HG03460 (cell line): ENCODE data around the gene SLC6A19.

Experiments used
- ATAC-seq: cut with Tn5 transposase; IDR thresholded peaks from one replicate; pipeline ENCODE4 v1.9.1; 2021; ENCODE audit not compliant: unreplicated experiment

SLC6A19 gene

GRCh38 chr5:1208221-1208742 is 6.9 kb downstream of the SLC6A19 start:
- no peak for ATAC-seq

DNA sequence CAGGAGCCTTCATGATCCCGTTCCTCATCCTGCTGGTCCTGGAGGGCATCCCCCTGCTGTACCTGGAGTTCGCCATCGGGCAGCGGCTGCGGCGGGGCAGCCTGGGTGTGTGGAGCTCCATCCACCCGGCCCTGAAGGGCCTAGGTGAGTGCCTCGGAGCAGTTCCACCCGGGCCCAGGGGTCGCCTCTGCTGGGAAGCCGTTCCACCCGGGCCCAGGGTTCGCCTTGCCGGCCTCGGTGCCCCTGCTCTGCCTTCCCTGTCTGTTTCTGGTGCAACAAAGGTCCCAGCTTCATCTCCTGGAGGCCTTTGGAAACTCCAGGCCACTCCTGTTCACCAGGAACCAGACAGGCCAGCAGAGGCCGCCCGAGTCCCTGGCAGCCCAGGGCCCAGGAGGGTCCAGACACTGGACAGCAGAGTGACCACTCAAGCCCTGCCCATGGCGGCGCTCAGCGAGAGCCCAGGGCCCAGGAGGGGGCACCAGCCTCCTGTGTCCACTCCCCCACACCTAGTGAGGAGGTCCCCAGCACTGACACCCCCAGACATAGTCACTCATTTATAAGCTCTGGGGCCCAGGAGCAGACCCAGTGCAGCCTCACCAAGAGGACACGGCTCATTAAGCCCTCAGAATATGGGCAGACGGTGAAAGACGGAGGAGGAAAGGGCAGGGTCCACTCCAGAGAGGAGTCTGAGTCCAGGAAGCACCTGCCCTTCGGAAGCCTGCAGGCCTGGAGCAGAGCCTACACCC is 7.5 kb downstream of the SLC6A19 start:
- ATAC-seq, result no peak

- no peak for ATAC-seq
Measured at GRCh38 chr5:1209489-1209852, 8.1 kb downstream of the SLC6A19 start.

DNA sequence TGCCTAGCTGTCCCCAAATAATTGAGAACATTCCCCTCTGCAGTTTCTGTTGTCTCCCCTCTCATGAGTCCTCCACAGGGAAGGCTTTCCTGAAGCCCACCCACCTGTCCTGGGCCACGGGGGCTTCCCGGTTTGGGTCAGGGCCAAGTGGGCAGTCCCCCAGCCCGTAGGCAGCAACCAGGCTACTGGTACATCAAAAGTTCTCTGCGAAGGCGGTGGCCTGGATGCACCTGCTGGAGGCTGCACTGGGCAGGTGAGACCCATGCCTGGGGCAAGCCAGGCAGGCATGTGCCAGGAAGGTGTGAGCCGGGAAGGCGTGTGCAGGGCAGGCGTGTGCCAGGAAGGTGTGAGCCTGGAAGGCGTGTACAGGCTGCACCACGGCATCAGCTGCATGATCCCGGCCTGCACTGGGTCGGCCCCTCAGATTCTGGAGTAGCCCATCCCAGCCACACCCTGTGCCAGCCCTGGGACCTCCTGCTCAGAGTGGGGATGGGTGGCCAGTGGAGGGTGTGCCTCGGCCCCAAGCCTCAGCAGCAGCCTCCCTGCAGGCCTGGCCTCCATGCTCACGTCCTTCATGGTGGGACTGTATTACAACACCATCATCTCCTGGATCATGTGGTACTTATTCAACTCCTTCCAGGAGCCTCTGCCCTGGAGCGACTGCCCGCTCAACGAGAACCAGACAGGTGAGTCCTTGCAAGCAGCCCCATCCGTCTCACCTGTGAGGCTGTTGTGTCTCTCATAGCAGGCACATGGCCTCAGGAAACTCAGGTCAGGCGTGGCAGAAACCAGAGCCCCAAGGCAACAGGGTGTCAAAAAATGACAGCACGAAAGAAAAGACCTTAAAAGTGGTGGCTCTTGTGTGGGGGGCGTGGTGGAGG is 8.7 kb downstream of the SLC6A19 start:
- ATAC-seq, result no peak

- no peak for ATAC-seq
Measured at GRCh38 chr5:1210832-1211251, 9.4 kb downstream of the SLC6A19 start.

GRCh38 chr5:1211701-1212100 is 10.3 kb downstream of the SLC6A19 start:
- no peak for ATAC-seq

DNA sequence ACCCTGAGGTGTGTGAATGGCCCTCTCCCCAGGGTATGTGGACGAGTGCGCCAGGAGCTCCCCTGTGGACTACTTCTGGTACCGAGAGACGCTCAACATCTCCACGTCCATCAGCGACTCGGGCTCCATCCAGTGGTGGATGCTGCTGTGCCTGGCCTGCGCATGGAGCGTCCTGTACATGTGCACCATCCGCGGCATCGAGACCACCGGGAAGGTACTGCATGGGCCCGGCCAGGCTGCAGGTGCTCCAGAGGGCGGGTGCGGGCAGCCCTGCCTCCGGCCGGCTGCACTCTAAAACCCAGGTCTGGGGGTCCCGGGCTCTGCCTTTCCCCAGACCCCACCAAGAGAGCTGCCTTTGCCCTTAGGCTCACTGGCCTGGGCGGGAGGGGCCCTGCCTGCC is 10.9 kb downstream of the SLC6A19 start:
- no peak for ATAC-seq

GRCh38 chr5:1212881-1213280 is 11.5 kb downstream of the SLC6A19 start:
- ATAC-seq, result no peak

GRCh38 chr5:1213508-1214162 is 12.2 kb downstream of the SLC6A19 start:
- no peak for ATAC-seq

DNA sequence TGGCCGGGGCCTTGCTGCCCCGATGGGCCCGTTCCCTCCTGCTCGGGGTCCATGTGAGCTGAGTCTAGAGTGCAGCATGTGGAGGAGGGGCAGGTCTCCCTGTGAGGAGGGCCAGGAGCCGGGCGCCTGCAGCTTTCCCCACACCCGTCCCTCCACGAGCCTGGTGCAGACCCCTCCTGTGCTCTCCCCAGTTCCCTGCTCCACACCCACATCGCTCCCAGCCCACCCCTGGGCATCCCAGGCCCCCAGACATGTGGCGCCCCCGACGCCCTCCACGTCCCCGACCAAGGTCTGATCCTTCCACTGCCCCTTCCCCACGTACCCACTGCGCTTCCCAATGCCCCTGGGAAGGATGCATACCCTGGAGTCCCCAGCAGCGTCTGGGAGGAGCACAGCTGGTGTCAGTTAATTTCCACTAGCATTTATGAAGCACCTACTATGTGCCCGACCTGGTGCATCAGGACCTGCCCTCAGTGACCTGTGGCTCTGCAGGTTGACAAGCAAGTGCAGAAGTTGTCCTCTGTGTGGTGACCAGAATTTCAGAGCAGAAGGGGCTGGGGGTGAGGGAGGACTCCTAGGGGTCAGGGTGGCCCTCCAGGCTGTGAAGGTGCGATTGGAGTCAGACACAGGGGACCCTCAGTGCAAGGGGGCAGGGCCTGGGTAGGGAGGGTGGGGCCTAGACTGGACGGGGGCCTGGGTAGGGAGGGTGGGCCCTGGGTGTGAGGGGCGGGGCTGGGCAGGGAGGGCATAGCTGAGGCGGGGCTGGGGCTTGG is 13.0 kb downstream of the SLC6A19 start:
- no peak for ATAC-seq

DNA sequence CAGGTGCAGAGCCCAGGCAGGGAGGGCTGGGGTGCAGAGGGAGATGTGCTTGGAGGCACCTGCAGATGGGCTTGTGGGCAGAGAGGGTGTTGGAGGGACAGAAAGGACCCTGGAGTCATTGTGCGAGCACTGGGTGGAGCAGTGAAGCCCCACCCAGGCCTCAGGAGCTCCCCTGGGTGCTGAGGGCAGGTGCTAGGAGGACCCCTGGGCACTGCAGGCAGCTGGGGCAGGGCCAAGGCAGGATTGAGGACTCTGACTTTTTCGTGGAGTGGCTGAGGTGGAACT is 13.5 kb downstream of the SLC6A19 start:
- ATAC-seq, result no peak

GRCh38 chr5:1215320-1216096 is 14.1 kb downstream of the SLC6A19 start:
- no peak for ATAC-seq

DNA sequence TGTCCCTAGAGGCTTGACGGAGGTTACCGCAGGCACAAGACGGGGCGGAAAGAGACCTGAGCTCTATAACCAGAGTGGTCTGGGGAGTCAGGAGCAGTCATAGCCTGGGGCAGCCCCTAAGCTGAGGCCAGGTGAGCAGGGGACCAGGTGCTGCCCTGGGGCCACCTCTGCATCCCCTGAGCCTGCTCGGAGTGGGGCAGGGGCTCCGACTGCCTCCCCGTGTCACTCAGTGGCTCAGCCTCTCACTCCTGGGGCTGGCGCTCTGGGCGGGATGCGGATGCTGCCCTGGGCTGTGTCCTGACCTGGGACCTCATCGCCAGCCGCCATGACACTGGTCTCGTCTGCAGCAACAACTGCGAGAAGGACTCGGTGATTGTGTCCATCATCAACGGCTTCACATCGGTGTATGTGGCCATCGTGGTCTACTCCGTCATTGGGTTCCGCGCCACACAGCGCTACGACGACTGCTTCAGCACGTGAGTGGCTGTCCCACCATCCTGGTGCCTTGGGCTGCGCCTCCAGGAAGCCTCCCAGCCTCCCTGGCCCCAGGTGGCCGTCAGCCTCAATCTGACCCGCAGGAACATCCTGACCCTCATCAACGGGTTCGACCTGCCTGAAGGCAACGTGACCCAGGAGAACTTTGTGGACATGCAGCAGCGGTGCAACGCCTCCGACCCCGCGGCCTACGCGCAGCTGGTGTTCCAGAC is 15.0 kb downstream of the SLC6A19 start:
- no peak for ATAC-seq

DNA sequence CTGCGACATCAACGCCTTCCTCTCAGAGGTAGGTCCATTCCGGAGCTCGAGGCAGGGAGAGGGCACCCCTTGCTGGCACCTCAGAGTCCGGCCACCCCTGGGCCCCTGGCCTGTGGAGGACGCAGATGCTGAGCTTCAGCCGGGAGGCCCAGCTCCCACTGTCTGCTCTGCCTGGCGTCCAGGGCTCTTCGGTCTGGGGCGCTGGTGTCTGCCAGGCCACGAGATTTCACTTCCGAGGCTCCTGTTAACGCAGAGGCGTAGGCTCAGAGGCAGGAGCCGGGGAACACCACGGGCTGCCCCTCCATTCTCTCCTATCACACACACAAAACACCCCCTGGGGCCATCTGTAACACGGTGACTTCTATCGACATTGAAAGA is 15.5 kb downstream of the SLC6A19 start:
- ATAC-seq, result no peak

- ATAC-seq, result no peak
Measured at GRCh38 chr5:1217596-1218206, 16.3 kb downstream of the SLC6A19 start.

DNA sequence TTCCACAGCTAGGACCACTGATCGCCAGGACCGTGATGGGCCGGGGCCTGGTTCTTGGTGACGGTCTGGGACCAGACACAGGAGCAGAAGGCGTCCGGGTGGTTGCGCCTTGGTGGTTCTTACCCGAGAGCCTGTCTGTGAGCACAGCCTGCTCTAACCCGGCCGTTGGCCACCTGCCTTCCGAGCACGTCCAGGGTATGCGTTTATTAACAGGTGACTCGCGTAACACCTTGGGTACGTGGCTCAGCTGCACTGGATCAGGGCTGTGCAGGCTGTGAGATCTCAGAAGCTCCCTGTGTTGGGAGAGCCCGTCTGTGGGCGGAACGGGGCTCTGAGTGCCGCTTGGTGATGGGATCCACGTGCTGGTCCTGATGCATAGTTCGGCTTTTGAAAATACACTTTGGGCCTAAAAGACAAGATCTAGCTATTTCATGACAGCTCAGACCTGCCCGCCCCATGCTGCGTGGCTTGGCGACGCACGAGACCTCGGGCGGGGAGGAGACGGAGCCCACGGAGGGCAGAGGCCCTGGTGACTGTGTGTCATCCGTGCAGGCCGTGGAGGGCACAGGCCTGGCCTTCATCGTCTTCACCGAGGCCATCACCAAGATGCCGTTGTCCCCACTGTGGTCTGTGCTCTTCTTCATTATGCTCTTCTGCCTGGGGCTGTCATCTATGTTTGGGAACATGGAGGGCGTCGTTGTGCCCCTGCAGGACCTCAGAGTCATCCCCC is 17.1 kb downstream of the SLC6A19 start:
- no peak for ATAC-seq

- no peak for ATAC-seq
Measured at GRCh38 chr5:1219098-1219767, 17.8 kb downstream of the SLC6A19 start.

DNA sequence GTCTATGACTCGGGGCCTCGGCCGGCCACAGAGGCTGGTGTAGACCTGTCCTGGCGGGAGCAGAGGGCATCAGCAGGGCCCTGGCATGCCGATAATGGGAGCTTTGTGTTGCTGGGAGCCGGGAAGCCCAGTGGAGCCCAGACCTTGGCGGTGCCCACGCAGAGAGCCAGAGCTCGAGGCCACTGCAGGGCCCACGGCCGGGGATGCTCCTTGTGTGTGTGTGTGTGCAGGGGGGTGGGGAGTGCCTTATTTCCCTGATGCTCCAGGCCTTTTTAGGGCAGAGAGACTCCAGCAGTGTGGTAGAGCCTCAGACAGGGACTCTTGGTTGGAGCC is 18.3 kb downstream of the SLC6A19 start:
- ATAC-seq, result no peak
